Activated CD8-positive, alpha-beta T cell treated with anti-CD3 and anti-CD28 coated beads for 36 hours (primary cell): ENCODE measurements around the gene ARHGAP20. TPM values are rescaled to one million over a fixed set of nuclear protein-coding genes. Genes with fewer than 3 reads are reported as not detected.

Source experiments
- ATAC-seq: fragments of 200-7000 bp; cut with Tn5 transposase; one replicate; pipeline ENCODE4 v1.10.0; 2021; ENCODE audit warnings: mild to moderate bottlenecking, moderate library complexity
- CTCF ChIA-PET: fragments of 350-600 bp; sonication (Branson Sonifier 250); formaldehyde crosslinking; loops from one replicate; lab custom pipeline; 2021; ENCODE audit warnings: antibody characterized with exemption; lab: Charles Lee
- POLR2A ChIA-PET: fragments of 350-600 bp; sonication (Branson Sonifier 250); formaldehyde crosslinking; loops from one replicate; lab custom pipeline; 2021; ENCODE audit warnings: antibody characterized with exemption; lab: Charles Lee
- DNase-seq: peaks from one replicate; pipeline ENCODE4 v3.0.0-alpha.2; 2020
- H3K27ac Mint-ChIP-seq: one replicate; pipeline ENCODE4 v1.8.0; 2021; ENCODE audit warnings: mild to moderate bottlenecking, mixed read lengths
- H3K27me3 Mint-ChIP-seq: one replicate; pipeline ENCODE4 v1.8.0; 2021; ENCODE audit warnings: mixed read lengths
- H3K36me3 Mint-ChIP-seq: one replicate; pipeline ENCODE4 v1.8.0; 2021; ENCODE audit warnings: low read depth, mixed read lengths
- H3K4me1 Mint-ChIP-seq: one replicate; pipeline ENCODE4 v1.8.0; 2021; ENCODE audit warnings: low read depth, mixed read lengths
- H3K4me3 Mint-ChIP-seq: one replicate; pipeline ENCODE4 v1.8.0; 2021; ENCODE audit warnings: mild to moderate bottlenecking, moderate library complexity, mixed read lengths
- H3K9me3 Mint-ChIP-seq: one replicate; pipeline ENCODE4 v1.8.0; 2021; ENCODE audit warnings: mixed read lengths
- CTCF ChIP-seq: fragments of 200-600 bp; IDR thresholded peaks from one replicate; pipeline ENCODE4 v1.8.0; 2022; ENCODE audit warnings: antibody characterized with exemption, mild to moderate bottlenecking
- intact Hi-C: fragments of 100-400 bp; cut with micrococcal nuclease; formaldehyde crosslinking; loops from one replicate; pipeline ENCODE4 v1.10.0; 2022
- total RNA-seq, 2 experiments: library from RNA; stranded (reverse); gene quantifications; one replicate each; pipeline ENCODE4 v1.2.3, GENCODE V29; 2021

ARHGAP20 gene
- total RNA-seq, 2 experiments from 2014 or later: 0.25 to 0.45 TPM

GRCh38 chr11:110565357-110566336 is 146.6 kb downstream of the ARHGAP20 start:
- DNase-seq (no peak), ATAC-seq (no peak)
- H3K27me3 Mint-ChIP-seq: no peaks in the 10 kb centered on the region
- intact Hi-C loops: no loop called here
- H3K4me3 Mint-ChIP-seq: no peak overlapping the region
- no peaks in the 10 kb centered on the region for H3K36me3 Mint-ChIP-seq
- H3K4me1 Mint-ChIP-seq: no peaks in the 10 kb centered on the region
- ChIA-PET POLR2A (interaction anchor here (0.6 kb wide), 1 partner anchor 15 kb away, joined by 3 read pairs; no protein-coding TSS in a partner anchor), CTCF (no interaction called here)
- no peak overlapping the region for H3K27ac Mint-ChIP-seq
- no peak for TF ChIP-seq CTCF
- no peaks in the 10 kb centered on the region for H3K9me3 Mint-ChIP-seq

GRCh38 chr11:110564676-110565356 is 147.4 kb downstream of the ARHGAP20 start:
- POLR2A ChIA-PET: interaction anchor here (0.6 kb wide), 1 partner anchor 16 kb away, joined by 3 read pairs; no protein-coding TSS in a partner anchor
- Mint-ChIP-seq H3K9me3 (no peaks in the 10 kb centered on the region), H3K36me3 (no peaks in the 10 kb centered on the region), H3K4me1 (no peaks in the 10 kb centered on the region), H3K27me3 (peaks cover 5% of the 10 kb centered on the region), H3K4me3 (no peak overlapping the region), H3K27ac (no peak overlapping the region)
- CTCF ChIA-PET: no interaction called here
- no peak for DNase-seq
- no peak for ATAC-seq
- intact Hi-C loops: no loop called here
- TF ChIP-seq CTCF: no peak

GRCh38 chr11:110544779-110545178 is 167.5 kb downstream of the ARHGAP20 start:
- ATAC-seq (no peak), DNase-seq (no peak)
- no peaks in the 10 kb centered on the region for H3K27me3 Mint-ChIP-seq
- ChIA-PET CTCF (interaction anchor here (0.7 kb wide), 1 partner anchor 1270 kb away, joined by 3 read pairs; no protein-coding TSS in a partner anchor), POLR2A (no interaction called here)
- no peak overlapping the region for H3K27ac Mint-ChIP-seq
- intact Hi-C loops: no loop called here
- no peak for TF ChIP-seq CTCF
- no peak overlapping the region for H3K4me3 Mint-ChIP-seq
- no peaks in the 10 kb centered on the region for H3K36me3 Mint-ChIP-seq
- peaks cover 12% of the 10 kb centered on the region for H3K9me3 Mint-ChIP-seq
- H3K4me1 Mint-ChIP-seq: peaks cover 2% of the 10 kb centered on the region

- ChIA-PET POLR2A (no interaction called here), CTCF (no interaction called here)
- Mint-ChIP-seq H3K27ac (no peak overlapping the region), H3K36me3 (no peaks in the 10 kb centered on the region), H3K4me1 (no peaks in the 10 kb centered on the region), H3K4me3 (no peak overlapping the region), H3K27me3 (no peaks in the 10 kb centered on the region), H3K9me3 (peaks cover 3% of the 10 kb centered on the region)
- no peak for ATAC-seq
- TF ChIP-seq CTCF: no peak
- intact Hi-C loops: no loop called here
- DNase-seq: no peak
Observed at GRCh38 chr11:110538154-110538553, 174.1 kb downstream of the ARHGAP20 start.
